GM15510 (cell line): ENCODE results near the gene CBY3.
A peak's percentile ranks its signal among the peaks of the same experiment; 100 is the strongest.

Source experiments
- POLR2A ChIP-seq: IDR thresholded peaks from 3 replicates; pipeline ENCODE4 v1.6.1; 2011; ENCODE audit warnings: borderline replicate concordance; ENCODE audit not compliant: insufficient read length; ENCODE audit errors: extremely low read depth

Gene CBY3

DNA sequence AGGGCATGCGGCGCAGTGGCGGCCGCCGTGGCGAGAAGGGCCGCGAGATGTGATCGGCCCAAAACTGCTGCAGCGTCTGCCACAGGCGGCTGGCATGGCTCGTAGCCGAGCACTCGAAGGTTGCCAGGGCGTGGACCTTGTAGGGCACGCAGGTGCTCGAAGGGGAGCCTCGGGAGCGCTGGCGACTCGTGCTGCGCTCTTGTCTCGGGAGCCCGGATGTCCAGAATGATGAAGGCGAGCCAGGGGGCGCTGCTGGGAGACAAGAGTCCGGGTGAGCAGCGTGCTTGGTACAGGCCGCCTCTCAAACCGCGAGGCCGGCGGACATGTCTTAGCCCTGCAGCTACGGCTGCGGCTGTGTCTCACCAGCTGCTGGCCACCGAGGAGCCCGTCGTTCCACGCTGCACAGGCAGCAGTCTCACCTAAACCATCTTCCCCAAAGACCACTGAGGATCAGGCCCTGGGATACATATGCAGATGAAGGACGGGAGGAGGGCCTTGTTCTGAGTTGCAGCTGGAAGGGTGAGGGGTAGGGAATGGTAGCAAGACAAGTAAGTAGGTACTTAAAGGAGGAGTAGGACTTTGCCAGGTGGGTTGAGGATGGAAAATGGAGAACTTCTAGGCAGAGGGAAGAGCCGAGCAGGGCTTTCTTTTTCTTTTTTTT lies 1.7 kb downstream of the CBY3 start:
- TF ChIP-seq POLR2A = no peak

DNA sequence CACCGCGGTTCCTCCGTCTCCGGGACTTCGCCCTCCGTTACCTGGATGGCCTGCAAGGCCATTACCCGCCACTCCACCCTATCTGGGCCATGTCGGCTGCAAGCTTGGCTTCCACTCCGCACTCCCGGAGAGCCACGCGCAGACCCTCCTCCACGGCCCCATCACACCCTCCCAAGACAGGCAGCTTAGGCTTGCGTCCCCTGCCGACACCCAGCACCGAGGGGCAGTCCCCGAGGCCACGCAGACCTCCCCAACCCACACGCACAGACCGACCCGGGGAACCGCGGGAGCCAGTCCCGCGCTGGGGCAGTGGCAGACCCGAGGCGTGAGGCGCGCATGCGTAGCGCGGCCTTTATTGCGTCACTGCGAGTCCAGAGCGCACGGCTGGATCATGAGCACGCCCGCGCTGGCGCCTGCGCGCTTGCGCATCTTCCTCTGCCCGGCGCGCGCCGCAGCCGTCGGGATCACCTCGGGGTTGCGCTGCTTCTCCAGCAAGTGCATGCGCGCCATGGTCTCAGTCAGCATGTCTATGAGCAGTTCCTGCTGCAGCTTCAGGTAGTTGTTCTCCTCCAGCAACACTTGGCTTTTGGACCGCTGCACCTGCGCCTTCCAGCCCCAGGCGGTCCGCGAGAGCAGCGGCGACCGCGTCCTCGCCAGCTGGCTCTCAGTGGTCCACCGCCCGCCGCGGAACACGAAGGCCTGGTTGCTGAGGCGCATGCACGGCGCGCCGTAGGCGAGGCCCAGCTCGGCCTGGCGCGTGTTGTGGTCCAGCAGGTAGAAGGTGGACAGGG lies 2.4 kb downstream of the CBY3 start:
- TF ChIP-seq POLR2A = peak; percentile 99

- TF ChIP-seq POLR2A = no peak
These were observed 12.4 kb downstream of the CBY3 start for GRCh38 chr5:179668391-179668790.

- TF ChIP-seq POLR2A = no peak
These were observed 32.4 kb downstream of the CBY3 start for GRCh38 chr5:179648410-179648809.
